SK-N-SH (cell line): ENCODE measurements around the gene DCDC2. TPM values are rescaled to one million over a fixed set of nuclear protein-coding genes. Genes with fewer than 3 reads are reported as not detected.

Experiments
- CTCF ChIA-PET: fragments of 300-600, 350-600 bp; formaldehyde crosslinking; extraction: SDS; loops from one replicate; lab custom pipeline; 2021; lab: Yijun Ruan, JAX
- POLR2A ChIA-PET: fragments of 350-600 bp; sonication (Branson Sonifier 250); formaldehyde crosslinking; extraction: SDS; loops from one replicate; lab custom pipeline; 2020; ENCODE audit warnings: antibody characterized with exemption, inconsistent platforms; lab: Yijun Ruan, JAX
- DNase-seq: peaks from one replicate; pipeline ENCODE4 v3.0.0; 2012
- H2AFZ ChIP-seq: fragments of 200-600 bp; sonication (generic); 2 replicates; pipeline ENCODE4 v1.8.1; 2016; ENCODE audit warnings: antibody characterized with exemption, mild to moderate bottlenecking, low read depth
- H3F3A ChIP-seq: fragments of 200-600 bp; sonication (generic); replicated peaks from 2 replicates; pipeline ENCODE3; 2016; ENCODE audit warnings: antibody characterized with exemption, mild to moderate bottlenecking; ENCODE audit not compliant: insufficient read depth
- H3K27ac ChIP-seq, 2 experiments: fragments of 200-500 bp in 1 of 2; fragments of 200-600 bp in 1 of 2; sonication (Bioruptor generic) in 1 of 2; sonication (generic), shearing (Covaris generic) in 1 of 2; 2 replicates each; pipeline versions ENCODE4 v1.5.1 to v1.6.1; 2014 to 2016; ENCODE audit warnings: low read depth in 2 of 2, inconsistent platforms in 1 of 2, low read length in 1 of 2, mild to moderate bottlenecking in 1 of 2, mixed read lengths in 1 of 2
- H3K27me3 ChIP-seq: fragments of 200-600 bp; sonication (generic), shearing (Covaris generic); 2 replicates; pipeline ENCODE4 v1.6.1; 2016; ENCODE audit warnings: mixed run types; ENCODE audit not compliant: insufficient read depth
- H3K36me3 ChIP-seq, 2 experiments: fragments of 200-500 bp in 1 of 2; fragments of 200-600 bp in 1 of 2; sonication (Bioruptor generic) in 1 of 2; sonication (generic) in 1 of 2; replicated peaks in 1 of 2; 2 replicates each; pipeline versions ENCODE3 to v1.5.1; 2014 to 2016; ENCODE audit warnings: low read length in 1 of 2, mild to moderate bottlenecking in 1 of 2; ENCODE audit not compliant: insufficient read depth in 2 of 2, control insufficient read depth in 1 of 2
- H3K4me1 ChIP-seq, 2 experiments: fragments of 200-500 bp in 1 of 2; fragments of 200-600 bp in 1 of 2; sonication (Bioruptor generic) in 1 of 2; sonication (generic), shearing (Covaris generic) in 1 of 2; 2 replicates each; pipeline versions ENCODE4 v1.5.1 to v1.6.1; 2014 to 2016; ENCODE audit warnings: low read depth in 1 of 2, low read length in 1 of 2, mixed run types in 1 of 2; ENCODE audit not compliant: insufficient read depth in 2 of 2, control insufficient read depth in 1 of 2
- H3K4me2 ChIP-seq: fragments of 200-600 bp; sonication (generic), shearing (Covaris generic); 2 replicates; pipeline ENCODE4 v1.6.1; 2017; ENCODE audit warnings: mixed run types
- H3K4me3 ChIP-seq, 2 experiments: fragments of 200-500 bp in 1 of 2; fragments of 200-600 bp in 1 of 2; sonication (Bioruptor generic) in 1 of 2; sonication (generic), shearing (Covaris generic) in 1 of 2; 2 replicates each; pipeline versions ENCODE4 v1.5.1 to v1.8.1; 2014 to 2016; ENCODE audit warnings: low read depth in 2 of 2, inconsistent platforms in 1 of 2, low read length in 1 of 2, mild to moderate bottlenecking in 1 of 2, mixed read lengths in 1 of 2, moderate library complexity in 1 of 2
- H3K79me2 ChIP-seq: fragments of 200-600 bp; sonication (generic); 2 replicates; pipeline ENCODE4 v1.8.1; 2017; ENCODE audit warnings: mild to moderate bottlenecking; ENCODE audit not compliant: insufficient read depth
- H3K9ac ChIP-seq: fragments of 200-600 bp; sonication (generic); 2 replicates; pipeline ENCODE4 v1.6.1; 2017; ENCODE audit warnings: mixed run types
- H3K9me2 ChIP-seq: fragments of 200-600 bp; sonication (generic); 2 replicates; pipeline ENCODE4 v1.6.1; 2017; ENCODE audit warnings: mixed run types
- H3K9me3 ChIP-seq: fragments of 200-600 bp; sonication (generic); 2 replicates; pipeline ENCODE4 v1.6.1; 2017; ENCODE audit warnings: mixed run types, mild to moderate bottlenecking, moderate library complexity
- H4K20me1 ChIP-seq: fragments of 200-600 bp; sonication (generic); 2 replicates; pipeline ENCODE4 v1.6.1; 2017; ENCODE audit warnings: mild to moderate bottlenecking, mixed run types; ENCODE audit not compliant: insufficient read depth
- CHD2 ChIP-seq: fragments of 150-350 bp; IDR thresholded peaks from 2 replicates; pipeline ENCODE4 v1.6.1; 2018; ENCODE audit warnings: low read length; ENCODE audit not compliant: partially characterized antibody
- EP300 ChIP-seq, 2 experiments: IDR thresholded peaks; 2 replicates each; pipeline versions ENCODE4 v1.4.0 to v1.6.1; 2012; ENCODE audit warnings: borderline replicate concordance in 1 of 2, low read depth in 1 of 2, low read length in 1 of 2
- EZH2phosphoT487 ChIP-seq: fragments of 200-600 bp; sonication (generic); IDR thresholded peaks from 2 replicates; pipeline ENCODE4 v1.6.1; 2017; ENCODE audit warnings: low read depth, mixed run types, mild to moderate bottlenecking, antibody characterized with exemption, moderate library complexity, borderline replicate concordance
- FOXJ3 ChIP-seq: sonication (generic); formaldehyde crosslinking; IDR thresholded peaks from 2 replicates; pipeline ENCODE4 v1.5.1; 2020; ENCODE audit warnings: mild to moderate bottlenecking, missing genetic modification reagents
- FOXM1 ChIP-seq: IDR thresholded peaks from 2 replicates; pipeline ENCODE4 v1.4.0; 2012; ENCODE audit warnings: low read depth, mild to moderate bottlenecking
- MXI1 ChIP-seq: IDR thresholded peaks from 2 replicates; pipeline ENCODE4 v1.6.1; 2012; ENCODE audit warnings: mild to moderate bottlenecking, low read depth, low read length, improper control_type of control experiment
- POLR2AphosphoS5 ChIP-seq: IDR thresholded peaks from 2 replicates; pipeline ENCODE4 v1.6.1; 2012; ENCODE audit warnings: low read depth, low read length
- RCOR1 ChIP-seq: fragments of 150-350 bp; IDR thresholded peaks from 2 replicates; pipeline ENCODE4 v1.6.1; 2017; ENCODE audit warnings: antibody characterized with exemption, low read length
- RFX5 ChIP-seq: IDR thresholded peaks from 2 replicates; pipeline ENCODE4 v1.6.1; 2012; ENCODE audit warnings: mild to moderate bottlenecking, improper control_type of control experiment, low read length
- SIN3A ChIP-seq: IDR thresholded peaks from 2 replicates; pipeline ENCODE4 v1.6.1; 2012; ENCODE audit warnings: low read depth, mild to moderate bottlenecking, low read length, moderate library complexity, borderline replicate concordance
- SMC3 ChIP-seq: IDR thresholded peaks from 2 replicates; pipeline ENCODE4 v1.6.1; 2012; ENCODE audit warnings: low read depth, low read length, improper control_type of control experiment
- TCF12 ChIP-seq: IDR thresholded peaks from 2 replicates; pipeline ENCODE4 v1.4.0; 2012
- WGBS: methylation state at CpG from one replicate; pipeline ENCODE4 v1.1.6; 2017; ENCODE audit warnings: low lambda C conversion rate; 5-methylcytosine and 5-hydroxymethylcytosine counted together
- polyA plus RNA-seq, 3 experiments: library from polyadenylated mRNA; depleted of rRNA; stranded (reverse); fragments of >200 nt; gene quantifications; 2 replicates each; pipeline ENCODE4 v1.2.3, GENCODE V29; 2012
- TF ChIP-seq, protein P1 (sequence below): IDR thresholded peaks from 2 replicates; pipeline ENCODE4 v1.4.0; 2012; ENCODE audit warnings: low read depth, borderline replicate concordance
- TF ChIP-seq, protein P2 (sequence below): IDR thresholded peaks from 2 replicates; pipeline ENCODE4; 2012
- TF ChIP-seq, protein P3 (sequence below): IDR thresholded peaks from 2 replicates; pipeline ENCODE4 v1.4.0; 2012; ENCODE audit warnings: low read depth, borderline replicate concordance
- TF ChIP-seq, protein P4 (sequence below): IDR thresholded peaks from 2 replicates; pipeline ENCODE4 v1.6.1; 2012; ENCODE audit warnings: mild to moderate bottlenecking, low read depth, low read length, moderate library complexity

Gene DCDC2
- polyA plus RNA-seq, 1 of the 3 experiments (the other 2 are of a cell fraction) = not detected

DNA sequence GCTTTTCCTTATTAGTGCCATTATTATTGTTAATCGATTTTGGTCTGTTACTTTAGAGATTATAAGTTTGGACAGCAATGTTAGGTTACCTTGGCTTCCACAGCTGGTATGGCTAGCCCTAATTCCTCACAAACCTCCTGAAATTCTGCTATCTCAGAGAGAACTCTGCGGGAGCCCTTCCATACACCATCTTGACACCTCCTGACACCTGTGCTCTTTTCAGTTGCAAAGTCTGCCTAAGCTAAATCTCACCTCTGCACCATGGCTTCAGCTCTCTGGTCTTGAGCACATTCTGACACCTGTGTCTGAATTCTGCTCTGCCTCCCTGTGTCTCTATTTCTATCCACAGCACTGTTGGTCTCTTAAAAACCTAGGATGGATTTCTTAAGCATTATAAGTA lies 106.5 kb downstream of the DCDC2 start:
- no peaks in the 10 kb centered on the region for H3K79me2 ChIP-seq
- H3K4me1 ChIP-seq = no peaks in the 10 kb centered on the region
- H3K4me2 ChIP-seq = no peak overlapping the region
- no peak overlapping the region for H3K4me3 ChIP-seq
- H3K9me3 ChIP-seq = no peaks in the 10 kb centered on the region
- ChIA-PET POLR2A (no interaction called here), CTCF (interaction anchor here (1.2 to 2.2 kb wide), 2 partner anchors 12 to 32 kb away, joined by 3 to 10 read pairs; no protein-coding TSS in a partner anchor)
- no peak for DNase-seq
- no peaks in the 10 kb centered on the region for H4K20me1 ChIP-seq
- H3F3A ChIP-seq = no peaks in the 10 kb centered on the region
- H3K9me2 ChIP-seq = no peaks in the 10 kb centered on the region
- no peaks in the 10 kb centered on the region for H3K36me3 ChIP-seq
- WGBS = 9% methylated on average over 2 of the region's 2 CpGs
- no peak for TF ChIP-seq FOXJ3
- TF ChIP-seq SIN3A = no peak
- TF ChIP-seq MXI1 = no peak
- TF ChIP-seq, protein P1, sequence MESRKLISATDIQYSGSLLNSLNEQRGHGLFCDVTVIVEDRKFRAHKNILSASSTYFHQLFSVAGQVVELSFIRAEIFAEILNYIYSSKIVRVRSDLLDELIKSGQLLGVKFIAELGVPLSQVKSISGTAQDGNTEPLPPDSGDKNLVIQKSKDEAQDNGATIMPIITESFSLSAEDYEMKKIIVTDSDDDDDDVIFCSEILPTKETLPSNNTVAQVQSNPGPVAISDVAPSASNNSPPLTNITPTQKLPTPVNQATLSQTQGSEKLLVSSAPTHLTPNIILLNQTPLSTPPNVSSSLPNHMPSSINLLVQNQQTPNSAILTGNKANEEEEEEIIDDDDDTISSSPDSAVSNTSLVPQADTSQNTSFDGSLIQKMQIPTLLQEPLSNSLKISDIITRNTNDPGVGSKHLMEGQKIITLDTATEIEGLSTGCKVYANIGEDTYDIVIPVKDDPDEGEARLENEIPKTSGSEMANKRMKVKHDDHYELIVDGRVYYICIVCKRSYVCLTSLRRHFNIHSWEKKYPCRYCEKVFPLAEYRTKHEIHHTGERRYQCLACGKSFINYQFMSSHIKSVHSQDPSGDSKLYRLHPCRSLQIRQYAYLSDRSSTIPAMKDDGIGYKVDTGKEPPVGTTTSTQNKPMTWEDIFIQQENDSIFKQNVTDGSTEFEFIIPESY = no peak
- TF ChIP-seq TCF12 = no peak
- no peak for TF ChIP-seq RCOR1
- TF ChIP-seq RFX5 = no peak
- no peak for TF ChIP-seq EZH2phosphoT487
- TF ChIP-seq FOXM1 = no peak
- TF ChIP-seq CHD2 = no peak
- TF ChIP-seq, protein P2, sequence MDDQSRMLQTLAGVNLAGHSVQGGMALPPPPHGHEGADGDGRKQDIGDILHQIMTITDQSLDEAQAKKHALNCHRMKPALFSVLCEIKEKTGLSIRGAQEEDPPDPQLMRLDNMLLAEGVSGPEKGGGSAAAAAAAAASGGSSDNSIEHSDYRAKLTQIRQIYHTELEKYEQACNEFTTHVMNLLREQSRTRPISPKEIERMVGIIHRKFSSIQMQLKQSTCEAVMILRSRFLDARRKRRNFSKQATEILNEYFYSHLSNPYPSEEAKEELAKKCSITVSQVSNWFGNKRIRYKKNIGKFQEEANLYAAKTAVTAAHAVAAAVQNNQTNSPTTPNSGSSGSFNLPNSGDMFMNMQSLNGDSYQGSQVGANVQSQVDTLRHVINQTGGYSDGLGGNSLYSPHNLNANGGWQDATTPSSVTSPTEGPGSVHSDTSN = no peak
- TF ChIP-seq, protein P3, sequence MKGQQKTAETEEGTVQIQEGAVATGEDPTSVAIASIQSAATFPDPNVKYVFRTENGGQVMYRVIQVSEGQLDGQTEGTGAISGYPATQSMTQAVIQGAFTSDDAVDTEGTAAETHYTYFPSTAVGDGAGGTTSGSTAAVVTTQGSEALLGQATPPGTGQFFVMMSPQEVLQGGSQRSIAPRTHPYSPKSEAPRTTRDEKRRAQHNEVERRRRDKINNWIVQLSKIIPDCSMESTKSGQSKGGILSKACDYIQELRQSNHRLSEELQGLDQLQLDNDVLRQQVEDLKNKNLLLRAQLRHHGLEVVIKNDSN = no peak
- H3K27ac ChIP-seq = no peak overlapping the region
- H2AFZ ChIP-seq = no peak overlapping the region
- no peaks in the 10 kb centered on the region for H3K27me3 ChIP-seq
- no peak overlapping the region for H3K9ac ChIP-seq

DNA sequence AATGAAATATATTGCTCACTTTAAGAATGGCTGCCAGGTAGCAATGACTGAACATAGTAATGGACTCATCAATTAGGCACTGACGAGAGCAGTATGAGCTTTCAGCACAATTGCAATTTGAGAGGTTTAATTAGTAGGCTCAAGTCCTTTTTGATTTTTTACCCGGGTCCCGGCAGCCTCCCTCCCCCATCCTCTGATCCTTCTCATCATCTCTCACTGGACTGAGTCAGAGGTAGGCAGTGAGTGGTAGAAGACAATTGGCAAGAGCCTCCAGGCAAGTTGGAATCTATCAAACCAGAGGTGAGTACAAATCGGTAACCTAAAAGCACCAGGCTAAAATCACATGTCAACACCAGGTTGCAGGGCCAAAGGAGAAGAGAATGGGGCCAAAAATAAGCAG lies 107.9 kb downstream of the DCDC2 start:
- Histone ChIP-seq H3F3A (no peaks in the 10 kb centered on the region), H3K27me3 (no peaks in the 10 kb centered on the region), H3K27ac (no peak overlapping the region), H3K36me3 (no peaks in the 10 kb centered on the region), H3K9ac (no peak overlapping the region), H3K9me3 (no peaks in the 10 kb centered on the region), H3K4me3 (no peak overlapping the region), H3K9me2 (no peaks in the 10 kb centered on the region), H3K4me2 (no peak overlapping the region), H3K4me1 (no peaks in the 10 kb centered on the region), H2AFZ (no peak overlapping the region), H4K20me1 (no peaks in the 10 kb centered on the region), H3K79me2 (no peaks in the 10 kb centered on the region)
- 35% methylated on average over 4 of the region's 4 CpGs for WGBS
- TF ChIP-seq MXI1 = no peak
- no peak for TF ChIP-seq EZH2phosphoT487
- TF ChIP-seq, protein P2 = no peak
- TF ChIP-seq SMC3 = no peak
- no peak for TF ChIP-seq POLR2AphosphoS5
- no peak for TF ChIP-seq EP300 (IDR thresholded peaks at IDR 0.05; ENCODE audit: borderline replicate concordance in 1 of 2, low read depth in 1 of 2, low read length in 1 of 2)
- TF ChIP-seq, protein P4, sequence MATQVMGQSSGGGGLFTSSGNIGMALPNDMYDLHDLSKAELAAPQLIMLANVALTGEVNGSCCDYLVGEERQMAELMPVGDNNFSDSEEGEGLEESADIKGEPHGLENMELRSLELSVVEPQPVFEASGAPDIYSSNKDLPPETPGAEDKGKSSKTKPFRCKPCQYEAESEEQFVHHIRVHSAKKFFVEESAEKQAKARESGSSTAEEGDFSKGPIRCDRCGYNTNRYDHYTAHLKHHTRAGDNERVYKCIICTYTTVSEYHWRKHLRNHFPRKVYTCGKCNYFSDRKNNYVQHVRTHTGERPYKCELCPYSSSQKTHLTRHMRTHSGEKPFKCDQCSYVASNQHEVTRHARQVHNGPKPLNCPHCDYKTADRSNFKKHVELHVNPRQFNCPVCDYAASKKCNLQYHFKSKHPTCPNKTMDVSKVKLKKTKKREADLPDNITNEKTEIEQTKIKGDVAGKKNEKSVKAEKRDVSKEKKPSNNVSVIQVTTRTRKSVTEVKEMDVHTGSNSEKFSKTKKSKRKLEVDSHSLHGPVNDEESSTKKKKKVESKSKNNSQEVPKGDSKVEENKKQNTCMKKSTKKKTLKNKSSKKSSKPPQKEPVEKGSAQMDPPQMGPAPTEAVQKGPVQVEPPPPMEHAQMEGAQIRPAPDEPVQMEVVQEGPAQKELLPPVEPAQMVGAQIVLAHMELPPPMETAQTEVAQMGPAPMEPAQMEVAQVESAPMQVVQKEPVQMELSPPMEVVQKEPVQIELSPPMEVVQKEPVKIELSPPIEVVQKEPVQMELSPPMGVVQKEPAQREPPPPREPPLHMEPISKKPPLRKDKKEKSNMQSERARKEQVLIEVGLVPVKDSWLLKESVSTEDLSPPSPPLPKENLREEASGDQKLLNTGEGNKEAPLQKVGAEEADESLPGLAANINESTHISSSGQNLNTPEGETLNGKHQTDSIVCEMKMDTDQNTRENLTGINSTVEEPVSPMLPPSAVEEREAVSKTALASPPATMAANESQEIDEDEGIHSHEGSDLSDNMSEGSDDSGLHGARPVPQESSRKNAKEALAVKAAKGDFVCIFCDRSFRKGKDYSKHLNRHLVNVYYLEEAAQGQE = no peak
- ChIA-PET POLR2A (no interaction called here), CTCF (interaction anchor here (0.5 to 2.8 kb wide), 2 partner anchors 33 to 880 kb away, joined by 3 to 10 read pairs; no protein-coding TSS in a partner anchor)
- DNase-seq = no peak
